Central memory CD8-positive, alpha-beta T cell (primary cell): ENCODE measurements around the gene DAPK3.
"Not testable (repeated sequence)": the region's sequence is repeated elsewhere in the genome, so short reads cannot be mapped to it uniquely, and the experiment has no call there.

Experiments
- ATAC-seq: fragments of 150-1000 bp; cut with Tn5 transposase; replicated peaks from 2 replicates; pipeline ENCODE4 v1.10.0; 2022; ENCODE audit warnings: mild to moderate bottlenecking, moderate FRiP score, moderate number of reproducible peaks; ENCODE audit not compliant: poor library complexity, severe bottlenecking; ENCODE audit errors: extremely low read depth
- DNase-seq, 2 donors: peaks; one replicate each; pipeline ENCODE4 v3.0.0; 2021; ENCODE audit warnings: low spot score in 2 of 2
- H3K27ac Mint-ChIP-seq: one replicate; pipeline ENCODE4 v1.8.0; 2022; ENCODE audit warnings: low read depth, mild to moderate bottlenecking, moderate library complexity, mixed read lengths
- H3K27me3 Mint-ChIP-seq: one replicate; pipeline ENCODE4 v1.8.0; 2022; ENCODE audit warnings: mixed read lengths
- H3K36me3 Mint-ChIP-seq: one replicate; pipeline ENCODE4 v1.8.0; 2022; ENCODE audit warnings: mild to moderate bottlenecking, moderate library complexity, mixed read lengths; ENCODE audit not compliant: insufficient read depth
- H3K4me1 Mint-ChIP-seq: one replicate; pipeline ENCODE4 v1.8.0; 2022; ENCODE audit warnings: mixed read lengths
- H3K4me3 Mint-ChIP-seq: one replicate; pipeline ENCODE4 v1.8.0; 2022; ENCODE audit warnings: mild to moderate bottlenecking, moderate library complexity, mixed read lengths
- H3K9me3 Mint-ChIP-seq: one replicate; pipeline ENCODE4 v1.8.0; 2022; ENCODE audit warnings: mixed read lengths

Gene DAPK3

GRCh38 chr19:3952755-3953276 is 18.1 kb downstream of the DAPK3 start:
- ATAC-seq, H3K9me3 Mint-ChIP-seq, DNase-seq, H3K27me3 Mint-ChIP-seq: not testable (repeated sequence)
- peak overlapping the region; percentile 93 for H3K27ac Mint-ChIP-seq
- H3K4me1 Mint-ChIP-seq = peaks cover 19% of the 10 kb centered on the region
- H3K4me3 Mint-ChIP-seq = peak overlapping the region; percentile 27
- H3K36me3 Mint-ChIP-seq = peaks cover 16% of the 10 kb centered on the region

GRCh38 chr19:3950871-3951861 is 19.7 kb downstream of the DAPK3 start:
- H3K27me3 Mint-ChIP-seq = no peaks in the 10 kb centered on the region
- H3K9me3 Mint-ChIP-seq = no peaks in the 10 kb centered on the region
- ATAC-seq (peak; percentile 45), DNase-seq (no peak)
- peaks cover 19% of the 10 kb centered on the region for H3K4me1 Mint-ChIP-seq
- H3K27ac Mint-ChIP-seq = peak overlapping the region; percentile 93
- H3K36me3 Mint-ChIP-seq = peaks cover 7% of the 10 kb centered on the region
- H3K4me3 Mint-ChIP-seq = peak overlapping the region; percentile 84

- peak overlapping the region; percentile 84 for H3K4me3 Mint-ChIP-seq
- ATAC-seq = no peak
Measured at GRCh38 chr19:3949997-3950859, 20.7 kb downstream of the DAPK3 start.

DNA sequence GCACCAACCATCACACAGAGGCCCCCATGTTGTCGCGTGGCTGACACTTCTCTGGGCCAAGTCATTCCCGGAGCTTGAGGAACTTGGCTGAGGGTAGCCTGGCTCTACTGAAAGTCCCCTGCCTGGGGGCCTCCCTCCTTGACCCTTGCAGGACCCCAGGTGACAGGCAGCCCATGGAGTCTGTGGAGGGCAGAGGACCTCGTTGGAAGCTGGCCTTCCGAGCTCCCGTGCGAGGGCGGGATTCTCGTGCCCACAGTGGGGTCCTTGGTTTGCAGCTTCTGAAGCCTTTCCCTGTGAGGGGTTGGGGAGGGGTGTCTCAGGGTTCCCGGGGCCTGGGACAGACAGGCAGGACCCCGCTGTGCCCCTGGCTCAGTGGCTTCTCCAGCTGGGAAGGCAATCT is 21.6 kb downstream of the DAPK3 start:
- Mint-ChIP-seq H3K27me3 (no peaks in the 10 kb centered on the region), H3K36me3 (peaks cover 3% of the 10 kb centered on the region), H3K4me3 (no peak overlapping the region)

More at GRCh38 chr19:3949997-3950859, 20.7 kb downstream of the DAPK3 start:
- Mint-ChIP-seq H3K9me3 (no peaks in the 10 kb centered on the region), H3K27ac (peak overlapping the region; percentile 93), H3K36me3 (peaks cover 3% of the 10 kb centered on the region), H3K4me1 (peaks cover 19% of the 10 kb centered on the region), H3K27me3 (no peaks in the 10 kb centered on the region)
- DNase-seq = no peak

DNA sequence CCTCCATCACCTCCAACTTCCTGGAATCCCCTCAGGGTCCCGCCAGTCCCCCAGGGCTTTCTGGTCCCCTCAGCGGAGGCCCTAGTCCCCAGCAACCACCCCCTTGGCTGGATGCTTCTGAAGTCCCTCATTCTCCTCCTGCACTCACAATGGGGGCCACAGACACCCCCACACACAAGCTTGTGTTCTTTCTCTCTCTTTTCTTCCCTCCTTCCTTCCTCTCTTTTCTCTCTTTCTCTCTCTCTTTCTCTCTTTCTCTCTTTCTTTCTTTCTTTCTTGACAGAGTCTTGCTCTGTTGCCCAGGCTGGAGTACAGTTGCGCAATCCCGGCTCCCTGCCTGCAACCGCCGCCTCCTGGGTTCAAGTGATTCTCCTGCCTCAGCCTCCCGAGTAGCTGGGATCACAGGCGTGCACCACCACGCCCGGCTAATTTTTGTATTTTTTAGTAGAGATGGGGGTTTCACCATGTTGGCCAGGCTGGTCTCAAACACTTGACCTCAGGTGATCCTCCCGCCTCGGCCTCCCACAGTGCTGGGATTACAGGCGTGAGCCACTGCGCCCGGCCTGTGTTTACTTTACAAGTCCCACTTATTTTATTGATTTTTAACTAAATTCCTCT is 23.5 kb downstream of the DAPK3 start:
- H3K9me3 Mint-ChIP-seq, H3K36me3 Mint-ChIP-seq, ATAC-seq, H3K4me3 Mint-ChIP-seq, H3K27me3 Mint-ChIP-seq, DNase-seq: not testable (repeated sequence)
- peaks cover 14% of the 10 kb centered on the region for H3K4me1 Mint-ChIP-seq
- H3K27ac Mint-ChIP-seq = peak overlapping the region; percentile 12

More for the DNA sequence above, 21.6 kb downstream of the DAPK3 start:
- Mint-ChIP-seq H3K9me3 (no peaks in the 10 kb centered on the region), H3K4me1 (peaks cover 19% of the 10 kb centered on the region), H3K27ac (no peak overlapping the region)
- ATAC-seq (no peak), DNase-seq (no peak)

DNA sequence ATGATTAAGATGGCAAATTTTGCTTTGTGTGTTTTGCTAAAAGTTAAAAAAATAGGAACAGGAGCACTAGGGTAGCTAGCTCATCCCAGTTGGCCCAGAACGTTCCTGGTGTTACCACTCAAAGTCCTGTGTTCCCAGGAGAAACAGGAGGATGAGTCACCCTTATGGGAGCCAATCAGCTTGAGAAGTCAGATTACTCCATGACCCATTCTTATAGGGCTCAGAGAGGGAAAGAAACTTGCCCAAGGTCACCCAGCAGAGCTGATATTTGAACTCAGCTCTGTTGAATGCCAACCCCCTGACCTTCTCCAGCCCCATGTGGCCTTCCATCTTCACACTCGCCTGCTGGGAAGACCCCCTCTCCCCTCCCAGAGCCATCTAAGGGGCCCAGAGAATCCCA is 25.1 kb downstream of the DAPK3 start:
- Mint-ChIP-seq H3K9me3 (no peaks in the 10 kb centered on the region), H3K27me3 (no peaks in the 10 kb centered on the region), H3K4me3 (no peak overlapping the region), H3K27ac (no peak overlapping the region), H3K36me3 (peaks cover 2% of the 10 kb centered on the region), H3K4me1 (peaks cover 2% of the 10 kb centered on the region)
- DNase-seq (no peak), ATAC-seq (no peak)

DNA sequence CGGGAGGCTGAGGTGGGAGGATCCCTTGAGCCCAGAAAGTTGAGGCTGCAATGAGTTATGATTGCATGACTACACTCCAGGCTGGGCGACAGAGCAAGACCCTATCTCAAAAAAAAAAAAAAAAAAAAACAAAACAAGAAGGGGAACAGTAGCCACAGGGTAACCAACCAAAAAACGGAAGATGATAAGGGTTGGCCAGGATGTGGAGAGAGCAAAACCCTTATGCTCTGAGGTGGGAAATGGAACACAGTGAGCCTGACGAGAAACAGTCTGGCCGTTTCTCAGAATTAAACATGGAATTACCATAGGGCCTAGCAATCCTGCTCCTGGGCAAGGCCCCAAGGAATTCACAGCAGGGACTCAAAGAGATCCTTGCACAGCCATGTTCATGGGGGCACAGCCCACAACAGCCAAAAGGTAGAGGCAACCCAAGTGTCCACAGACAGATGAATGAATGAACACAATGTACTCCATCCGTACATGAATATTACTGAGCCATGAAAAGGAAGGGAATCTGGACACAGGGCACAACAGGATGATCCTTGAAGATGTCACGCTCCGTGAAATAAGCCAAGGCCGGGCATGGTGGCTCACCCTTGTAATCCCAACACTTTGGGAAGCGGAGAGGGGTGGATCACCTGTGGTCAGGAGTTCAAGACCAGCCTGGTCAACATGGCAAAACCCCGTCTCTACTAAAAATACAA is 26.7 kb downstream of the DAPK3 start:
- ATAC-seq = no peak
- peaks cover 2% of the 10 kb centered on the region for H3K36me3 Mint-ChIP-seq
- no peak overlapping the region for H3K27ac Mint-ChIP-seq

GRCh38 chr19:3942790-3943409 is 28.0 kb downstream of the DAPK3 start:
- H3K9me3 Mint-ChIP-seq = no peaks in the 10 kb centered on the region
- H3K36me3 Mint-ChIP-seq = peaks cover 2% of the 10 kb centered on the region
- no peak overlapping the region for H3K4me3 Mint-ChIP-seq
- no peak for DNase-seq
- ATAC-seq = no peak
- no peak overlapping the region for H3K27ac Mint-ChIP-seq
- no peaks in the 10 kb centered on the region for H3K4me1 Mint-ChIP-seq
- H3K27me3 Mint-ChIP-seq = no peaks in the 10 kb centered on the region

More for the DNA sequence above, 26.7 kb downstream of the DAPK3 start:
- Mint-ChIP-seq H3K4me1 (no peaks in the 10 kb centered on the region), H3K9me3 (no peaks in the 10 kb centered on the region), H3K27me3 (no peaks in the 10 kb centered on the region), H3K4me3 (no peak overlapping the region)
- DNase-seq = no peak

- not testable (repeated sequence) for H3K4me1 Mint-ChIP-seq, ATAC-seq, H3K4me3 Mint-ChIP-seq, H3K27me3 Mint-ChIP-seq, H3K9me3 Mint-ChIP-seq, DNase-seq, H3K27ac Mint-ChIP-seq, H3K36me3 Mint-ChIP-seq
Measured at GRCh38 chr19:3938300-3938950, 32.5 kb downstream of the DAPK3 start.

DNA sequence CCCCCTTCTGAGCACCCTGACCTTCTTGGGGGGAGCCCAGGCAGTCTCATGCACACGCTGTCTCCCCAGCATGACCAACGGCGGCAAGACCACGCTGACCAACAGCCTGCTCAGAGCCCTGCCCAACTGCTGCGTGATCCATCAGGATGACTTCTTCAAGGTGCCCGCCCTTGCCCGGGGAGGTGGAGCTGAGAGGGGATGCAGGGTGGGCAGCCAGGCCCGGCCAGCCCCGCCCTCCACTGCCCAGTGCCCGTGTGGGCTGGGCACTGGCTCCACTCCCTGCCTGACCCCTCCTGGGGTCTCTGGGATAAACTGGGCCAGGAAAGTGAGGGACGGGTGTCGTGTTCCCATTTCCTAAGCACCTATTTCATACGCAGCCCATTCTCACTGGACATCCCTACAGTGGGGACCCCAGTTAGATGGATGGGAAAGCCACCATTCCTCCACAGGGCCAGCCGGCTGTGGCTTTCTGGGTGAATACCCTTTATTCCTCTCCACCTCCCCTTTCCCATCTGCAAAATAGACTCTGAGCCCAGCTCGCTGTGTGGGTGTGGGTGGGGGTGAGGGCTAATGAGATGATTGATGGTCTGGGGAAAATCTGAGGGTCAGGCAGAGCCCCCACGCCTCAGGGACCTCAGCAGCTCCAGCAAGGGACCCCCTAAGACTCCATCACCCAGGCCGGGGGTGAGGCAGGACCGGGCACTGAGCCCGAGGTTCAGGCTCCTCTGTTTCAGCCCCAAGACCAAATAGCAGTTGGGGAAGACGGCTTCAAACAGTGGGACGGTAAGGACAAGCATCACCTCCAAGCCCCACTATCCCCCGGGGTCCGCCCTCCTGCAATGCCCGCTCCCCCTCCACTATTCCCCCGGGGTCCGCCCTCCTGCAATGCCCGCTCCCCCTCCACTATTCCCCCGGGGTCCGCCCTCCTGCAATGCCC is 34.1 kb downstream of the DAPK3 start:
- DNase-seq (no peak), ATAC-seq (no peak)
- Mint-ChIP-seq H3K27me3 (no peaks in the 10 kb centered on the region), H3K9me3 (no peaks in the 10 kb centered on the region), H3K27ac (no peak overlapping the region), H3K36me3 (no peaks in the 10 kb centered on the region), H3K4me3 (no peak overlapping the region), H3K4me1 (no peaks in the 10 kb centered on the region)
